Fibroblast of the aortic adventitia (primary cell): ENCODE results near the gene CAMTA1. TPM values are rescaled to one million over a fixed set of nuclear protein-coding genes. Genes with fewer than 3 reads are reported as not detected.

Experiments
- DNase-seq: peaks from one replicate; pipeline ENCODE4 v3.0.0-alpha.2; 2010; ENCODE audit warnings: low read depth
- H3K4me3 ChIP-seq: 2 replicates; pipeline ENCODE4 v1.5.1; 2011; ENCODE audit warnings: low read depth, mild to moderate bottlenecking, control low read depth, low read length, moderate library complexity
- total RNA-seq: library from RNA; depleted of rRNA; stranded (reverse); fragments of >200 nt; gene quantifications from 2 replicates; pipeline ENCODE4 v1.2.3, GENCODE V29; 2012; ENCODE audit warnings: low replicate concordance
- TF ChIP-seq, protein P1 (sequence below): IDR thresholded peaks from 2 replicates; pipeline ENCODE4 v1.5.1; 2011; ENCODE audit warnings: mild to moderate bottlenecking, low read length, control low read depth, inconsistent platforms; ENCODE audit not compliant: insufficient read depth

Gene CAMTA1
- total RNA-seq, 1 donor: 91.9 TPM

DNA sequence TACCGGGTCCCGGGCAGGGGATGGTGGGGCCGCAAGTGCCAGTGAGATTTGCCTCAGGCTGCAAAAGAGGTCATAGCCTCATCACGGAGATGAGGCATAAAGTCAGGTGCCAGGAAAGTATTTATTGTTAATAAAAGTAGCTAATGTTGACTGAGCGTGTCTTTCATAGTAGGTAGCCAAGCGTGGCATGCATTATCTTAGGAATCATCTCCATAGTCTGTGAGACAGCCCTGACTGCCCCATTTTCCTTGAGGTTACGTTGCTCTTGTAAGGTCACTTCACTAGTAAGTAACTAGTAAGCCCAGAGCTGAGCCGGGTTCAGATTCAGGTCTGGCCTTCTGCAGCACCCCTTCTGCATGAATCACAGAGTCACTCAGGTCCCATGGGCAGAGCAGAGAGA, 174.2 kb downstream of the CAMTA1 start:
- TF ChIP-seq, protein P1, sequence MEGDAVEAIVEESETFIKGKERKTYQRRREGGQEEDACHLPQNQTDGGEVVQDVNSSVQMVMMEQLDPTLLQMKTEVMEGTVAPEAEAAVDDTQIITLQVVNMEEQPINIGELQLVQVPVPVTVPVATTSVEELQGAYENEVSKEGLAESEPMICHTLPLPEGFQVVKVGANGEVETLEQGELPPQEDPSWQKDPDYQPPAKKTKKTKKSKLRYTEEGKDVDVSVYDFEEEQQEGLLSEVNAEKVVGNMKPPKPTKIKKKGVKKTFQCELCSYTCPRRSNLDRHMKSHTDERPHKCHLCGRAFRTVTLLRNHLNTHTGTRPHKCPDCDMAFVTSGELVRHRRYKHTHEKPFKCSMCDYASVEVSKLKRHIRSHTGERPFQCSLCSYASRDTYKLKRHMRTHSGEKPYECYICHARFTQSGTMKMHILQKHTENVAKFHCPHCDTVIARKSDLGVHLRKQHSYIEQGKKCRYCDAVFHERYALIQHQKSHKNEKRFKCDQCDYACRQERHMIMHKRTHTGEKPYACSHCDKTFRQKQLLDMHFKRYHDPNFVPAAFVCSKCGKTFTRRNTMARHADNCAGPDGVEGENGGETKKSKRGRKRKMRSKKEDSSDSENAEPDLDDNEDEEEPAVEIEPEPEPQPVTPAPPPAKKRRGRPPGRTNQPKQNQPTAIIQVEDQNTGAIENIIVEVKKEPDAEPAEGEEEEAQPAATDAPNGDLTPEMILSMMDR: no peak
- no peak overlapping the region for H3K4me3 ChIP-seq
- DNase-seq: no peak

- TF ChIP-seq, protein P1: no peak
- peak; percentile 21 for DNase-seq
- no peak overlapping the region for H3K4me3 ChIP-seq
Observed at GRCh38 chr1:6960291-6960811, 175.1 kb downstream of the CAMTA1 start.

DNA sequence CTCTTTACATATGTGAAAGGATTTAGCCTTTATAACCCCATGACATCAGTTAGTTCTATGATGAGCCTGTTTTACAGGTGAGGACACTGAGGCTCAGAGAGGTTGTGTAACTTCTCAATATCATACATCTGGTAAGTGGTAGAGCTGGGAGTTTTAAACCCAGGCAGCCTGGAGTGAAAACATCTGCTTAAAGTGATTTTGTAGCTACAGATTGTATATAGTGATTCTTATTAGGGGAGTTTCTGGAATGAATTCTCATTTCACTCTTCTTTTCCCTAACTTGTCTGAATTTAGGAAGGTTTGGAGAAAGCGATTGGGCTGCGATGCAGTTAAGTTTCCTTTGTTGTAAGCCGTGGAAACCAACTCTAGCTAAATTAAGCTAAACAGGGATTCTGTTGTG, 175.6 kb downstream of the CAMTA1 start:
- DNase-seq: no peak
- TF ChIP-seq, protein P1: no peak
- no peak overlapping the region for H3K4me3 ChIP-seq

- TF ChIP-seq, protein P1: no peak
- H3K4me3 ChIP-seq: no peak overlapping the region
- no peak for DNase-seq
Observed at GRCh38 chr1:6961289-6961688, 176.0 kb downstream of the CAMTA1 start.

DNA sequence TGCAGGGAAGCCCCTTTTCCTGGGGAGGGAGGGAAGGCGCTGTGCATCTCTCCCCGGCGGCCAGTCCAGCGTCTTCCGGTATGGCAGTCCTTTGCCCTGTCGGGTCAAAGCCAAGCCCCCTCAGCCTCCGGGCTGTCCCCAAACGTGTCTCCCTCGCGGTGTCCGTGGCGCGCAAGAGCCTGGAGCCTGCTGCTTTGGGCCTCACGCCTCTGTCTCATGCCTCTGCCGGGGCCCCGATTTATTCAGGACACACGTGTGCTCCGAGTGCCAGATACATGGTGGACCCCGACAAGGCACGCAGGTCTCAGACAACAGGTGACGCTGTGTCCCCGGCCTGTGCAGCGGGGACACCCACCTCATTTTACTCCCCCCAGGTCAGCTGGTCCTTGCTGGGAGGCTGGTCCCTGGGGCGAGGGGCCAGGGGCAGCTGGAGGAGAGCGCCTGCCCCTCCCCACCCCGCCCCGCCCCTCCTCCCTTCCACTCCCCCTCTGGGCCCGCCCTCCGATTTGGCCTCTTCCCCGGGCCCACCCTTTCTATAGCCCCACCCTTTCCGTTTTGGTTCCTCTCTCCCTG, 176.7 kb downstream of the CAMTA1 start:
- TF ChIP-seq, protein P1: no peak
- no peak overlapping the region for H3K4me3 ChIP-seq
- DNase-seq: no peak

DNA sequence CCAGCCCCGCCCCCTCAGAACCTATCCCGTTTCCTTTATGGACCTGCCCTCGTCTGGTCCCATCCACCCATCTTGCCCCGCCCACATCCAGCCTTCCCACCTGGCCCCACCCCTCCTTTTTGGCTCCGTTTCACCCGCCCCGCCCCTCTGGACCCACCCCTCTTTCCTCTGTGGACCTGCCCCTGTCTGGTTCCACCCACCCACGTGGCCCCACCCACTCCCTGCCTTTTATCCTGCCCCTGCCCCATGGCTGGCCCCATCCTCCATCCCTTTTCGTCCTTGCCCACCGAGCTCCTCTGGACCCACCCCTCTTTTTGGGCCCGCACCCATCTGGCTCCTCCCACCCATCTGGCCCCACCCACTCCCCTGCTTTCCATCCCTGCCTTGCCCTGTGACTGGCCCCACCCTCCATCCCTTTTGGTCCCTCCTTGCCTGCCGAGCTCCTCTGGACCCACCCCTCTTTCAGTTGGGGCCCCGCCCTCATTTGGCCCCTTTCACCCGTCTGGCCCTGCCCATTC, 177.3 kb downstream of the CAMTA1 start:
- TF ChIP-seq, protein P1: no peak
- no peak for DNase-seq
- no peak overlapping the region for H3K4me3 ChIP-seq
